H9 (cell line): Measurements from ENCODE around the gene TRIM75. TPM values are rescaled to one million over a fixed set of nuclear protein-coding genes. Genes with fewer than 3 reads are reported as not detected.

Source experiments
- DNase-seq: peaks from one replicate; pipeline ENCODE4 v3.0.0-alpha.2; 2017
- H2AFZ ChIP-seq: one replicate; pipeline ENCODE4 v1.6.1; 2013; ENCODE audit warnings: mild to moderate bottlenecking, low read length, control low read depth, moderate library complexity
- H2AK5ac ChIP-seq: 2 replicates; pipeline ENCODE4 v1.6.1; 2013; ENCODE audit warnings: low read length, control low read depth, mixed read lengths; ENCODE audit not compliant: insufficient read length
- H2BK120ac ChIP-seq: one replicate; pipeline ENCODE4 v1.6.1; 2013; ENCODE audit warnings: low read depth, mild to moderate bottlenecking, low read length, control low read depth, inconsistent platforms; ENCODE audit not compliant: poor library complexity, severe bottlenecking
- H2BK12ac ChIP-seq: 2 replicates; pipeline ENCODE4 v1.6.1; 2013; ENCODE audit warnings: low read length, control low read depth, mixed read lengths, low read depth; ENCODE audit not compliant: insufficient read length
- H2BK15ac ChIP-seq: 2 replicates; pipeline ENCODE4 v1.6.1; 2013; ENCODE audit warnings: low read depth, low read length, control low read depth
- H2BK20ac ChIP-seq: one replicate; pipeline ENCODE4 v1.6.1; 2013; ENCODE audit warnings: low read depth, mild to moderate bottlenecking, low read length, control low read depth, inconsistent platforms; ENCODE audit not compliant: poor library complexity, severe bottlenecking
- H2BK5ac ChIP-seq: 2 replicates; pipeline ENCODE4 v1.6.1; 2013; ENCODE audit warnings: low read length, control low read depth, mixed read lengths; ENCODE audit not compliant: insufficient read length
- H3K14ac ChIP-seq: 2 replicates; pipeline ENCODE4 v1.6.1; 2013; ENCODE audit warnings: low read length, control low read depth; ENCODE audit not compliant: insufficient read depth
- H3K18ac ChIP-seq: 2 replicates; pipeline ENCODE4 v1.6.1; 2013; ENCODE audit warnings: low read depth, mild to moderate bottlenecking, mixed read lengths, low read length, control low read depth; ENCODE audit not compliant: insufficient read length
- H3K23ac ChIP-seq: 2 replicates; pipeline ENCODE4 v1.6.1; 2013; ENCODE audit warnings: low read length, control low read depth, mixed read lengths, low read depth; ENCODE audit not compliant: insufficient read length
- H3K23me2 ChIP-seq: 2 replicates; pipeline ENCODE4 v1.6.1; 2013; ENCODE audit warnings: low read depth, mild to moderate bottlenecking, mixed read lengths, low read length, control low read depth; ENCODE audit not compliant: insufficient read length, poor library complexity, severe bottlenecking
- H3K27ac ChIP-seq: 2 replicates; pipeline ENCODE4 v1.5.1; 2013; ENCODE audit warnings: low read length, control low read depth, mixed read lengths, low read depth; ENCODE audit not compliant: insufficient read length
- H3K27me3 ChIP-seq: 2 replicates; pipeline ENCODE4 v1.6.1; 2013; ENCODE audit warnings: low read length, control low read depth, inconsistent platforms; ENCODE audit not compliant: insufficient read depth
- H3K4ac ChIP-seq: 2 replicates; pipeline ENCODE4 v1.6.1; 2013; ENCODE audit warnings: low read depth, mild to moderate bottlenecking, control low read depth, inconsistent platforms, low read length, moderate library complexity
- H3K4me1 ChIP-seq: 2 replicates; pipeline ENCODE4 v1.6.1; 2013; ENCODE audit warnings: low read length, control low read depth, inconsistent platforms; ENCODE audit not compliant: insufficient read depth
- H3K4me2 ChIP-seq: 2 replicates; pipeline ENCODE4 v1.6.1; 2013; ENCODE audit warnings: low read length, control low read depth, mixed read lengths; ENCODE audit not compliant: insufficient read length, insufficient read depth
- H3K56ac ChIP-seq: 2 replicates; pipeline ENCODE4 v1.6.1; 2013; ENCODE audit warnings: low read depth, mild to moderate bottlenecking, mixed read lengths, low read length, control low read depth; ENCODE audit not compliant: insufficient read length
- H3K79me1 ChIP-seq: 2 replicates; pipeline ENCODE4 v1.6.1; 2013; ENCODE audit warnings: low read depth, mild to moderate bottlenecking, moderate library complexity, low read length, control low read depth, inconsistent platforms; ENCODE audit not compliant: insufficient read depth, poor library complexity, severe bottlenecking
- H3K79me2 ChIP-seq: 2 replicates; pipeline ENCODE4 v1.6.1; 2013; ENCODE audit warnings: low read length, control low read depth, inconsistent platforms; ENCODE audit not compliant: insufficient read depth
- H3K9ac ChIP-seq: 2 replicates; pipeline ENCODE4 v1.6.1; 2013; ENCODE audit warnings: low read length, control low read depth, mixed read lengths; ENCODE audit not compliant: insufficient read length; ENCODE audit errors: extremely low read depth
- H3K9me3 ChIP-seq: one replicate; pipeline ENCODE4 v1.6.1; 2013; ENCODE audit warnings: low read depth, low read length, inconsistent platforms; ENCODE audit not compliant: control insufficient read depth
- H3T11ph ChIP-seq: one replicate; pipeline ENCODE4 v1.6.1; 2013; ENCODE audit warnings: mild to moderate bottlenecking, low read length, control low read depth, inconsistent platforms
- H4K20me1 ChIP-seq: one replicate; pipeline ENCODE4 v1.6.1; 2013; ENCODE audit not compliant: control insufficient read depth, insufficient read length, insufficient read depth
- H4K5ac ChIP-seq: 2 replicates; pipeline ENCODE4 v1.6.1; 2013; ENCODE audit warnings: low read depth, mild to moderate bottlenecking, mixed read lengths, low read length, control low read depth; ENCODE audit not compliant: insufficient read length
- H4K8ac ChIP-seq: replicated peaks from 2 replicates; pipeline ENCODE4 v1.6.1; 2013; ENCODE audit warnings: low read length, control low read depth, mixed read lengths, low read depth; ENCODE audit not compliant: insufficient read length
- H4K91ac ChIP-seq: 2 replicates; pipeline ENCODE4 v1.6.1; 2013; ENCODE audit warnings: low read depth, mild to moderate bottlenecking, moderate library complexity, mixed read lengths, low read length, control low read depth; ENCODE audit not compliant: insufficient read length
- H3K27ac Mint-ChIP-seq, 3 experiments: 2 replicates in 2 of 3; 3 replicates in 1 of 3; pipeline ENCODE4 v1.8.0; 2020 to 2021; ENCODE audit warnings: mixed read lengths in 3 of 3, mild to moderate bottlenecking in 1 of 3, moderate library complexity in 1 of 3
- H3K27me3 Mint-ChIP-seq: 2 replicates; pipeline ENCODE4 v1.8.0; 2021; ENCODE audit warnings: low read depth, mild to moderate bottlenecking, moderate library complexity, mixed read lengths
- H3K36me3 Mint-ChIP-seq, 3 experiments: 2 replicates in 2 of 3; 3 replicates in 1 of 3; pipeline ENCODE4 v1.8.0; 2020 to 2021; ENCODE audit warnings: low read depth in 3 of 3, mixed read lengths in 3 of 3; ENCODE audit not compliant: insufficient read depth in 1 of 3
- H3K4me1 Mint-ChIP-seq, 2 experiments: 2 replicates each; pipeline ENCODE4 v1.8.0; 2020; ENCODE audit warnings: mixed read lengths in 2 of 2
- H3K4me3 Mint-ChIP-seq, 2 experiments: 2 replicates in 1 of 2; 3 replicates in 1 of 2; pipeline ENCODE4 v1.8.0; 2020 to 2021; ENCODE audit warnings: mild to moderate bottlenecking in 2 of 2, mixed read lengths in 2 of 2, moderate library complexity in 1 of 2
- H3K9me3 Mint-ChIP-seq, 2 experiments: 2 replicates in 1 of 2; 3 replicates in 1 of 2; pipeline ENCODE4 v1.8.0; 2020; ENCODE audit warnings: mild to moderate bottlenecking in 2 of 2, mixed read lengths in 2 of 2, moderate library complexity in 1 of 2
- CTCF ChIP-seq: fragments of 200-600 bp; sonication (generic); conservative IDR thresholded peaks from 3 replicates; pipeline ENCODE4 v1.8.0; 2021; ENCODE audit warnings: antibody characterized with exemption, mild to moderate bottlenecking
- WGBS: extraction: QIAGEN DNeasy Blood & Tissue Kit; methylation state at CpG from one replicate; pipeline ENCODE4 v1.1.7; 2013; ENCODE audit warnings: missing lambda C conversion rate, low lambda C conversion rate, mixed read lengths; ENCODE audit not compliant: insufficient read length; ENCODE audit errors: extremely low coverage; 5-methylcytosine and 5-hydroxymethylcytosine counted together
- total RNA-seq: library from RNA; stranded (reverse); gene quantifications from 2 replicates; pipeline ENCODE4 v1.2.1, GENCODE V29; 2021

The TRIM75 gene
- total RNA-seq, 1 experiment from 2014 or later, result not detected

GRCh38 chr4:165009493-165010227 lies 44.0 kb upstream of the TRIM75 start:
- no peak overlapping the region for H2BK120ac ChIP-seq
- H3K4me2 ChIP-seq, result no peak overlapping the region
- Mint-ChIP-seq H3K36me3 (no peaks in the 10 kb centered on the region), H3K4me1 (peaks cover 9 to 11% of the 10 kb centered on the region in 2 experiments), H3K4me3 (no peak overlapping the region), H3K9me3 (no peaks in the 10 kb centered on the region), H3K27ac (no peak overlapping the region), H3K27me3 (peaks cover 4% of the 10 kb centered on the region; the same call in 1 of the 2 replicates)
- no peak overlapping the region for H2AFZ ChIP-seq
- H3K27me3 ChIP-seq, result no peaks in the 10 kb centered on the region
- no peak overlapping the region for H2BK15ac ChIP-seq
- no peak overlapping the region for H2BK20ac ChIP-seq
- no peak overlapping the region for H2AK5ac ChIP-seq
- H3K4me1 ChIP-seq, result no peaks in the 10 kb centered on the region
- no peak overlapping the region for H4K91ac ChIP-seq
- H2BK12ac ChIP-seq, result no peak overlapping the region
- H3K79me2 ChIP-seq, result no peaks in the 10 kb centered on the region
- H3K27ac ChIP-seq, result no peak overlapping the region
- no peak overlapping the region for H4K8ac ChIP-seq
- H3K9ac ChIP-seq, result no peak overlapping the region
- no peak overlapping the region for H3K4ac ChIP-seq
- no CpG with 5 or more reads among the region's 5 CpGs for WGBS
- H4K5ac ChIP-seq, result no peak overlapping the region
- H4K20me1 ChIP-seq, result no peaks in the 10 kb centered on the region
- no peak overlapping the region for H3K14ac ChIP-seq
- no peak overlapping the region for H2BK5ac ChIP-seq
- H3T11ph ChIP-seq, result no peak overlapping the region
- H3K56ac ChIP-seq, result no peak overlapping the region
- no peaks in the 10 kb centered on the region for H3K9me3 ChIP-seq
- no peak for DNase-seq
- H3K79me1 ChIP-seq, result no peaks in the 10 kb centered on the region
- no peak overlapping the region for H3K23ac ChIP-seq
- H3K23me2 ChIP-seq, result peaks cover 3% of the 10 kb centered on the region
- no peak for TF ChIP-seq CTCF
- no peak overlapping the region for H3K18ac ChIP-seq
